Hepatocyte (in vitro differentiated cells): ENCODE data around the gene NT5M.

Source experiments
- CTCF ChIP-seq: fragments of 200-600 bp; sonication (generic); IDR thresholded peaks from 2 replicates; pipeline ENCODE4 v1.5.1; 2016; ENCODE audit warnings: antibody characterized with exemption, mild to moderate bottlenecking; ENCODE audit not compliant: poor library complexity
- EZH2 ChIP-seq: fragments of 200-600 bp; sonication (generic); IDR thresholded peaks from 2 replicates; pipeline ENCODE4 v1.6.1; 2016; ENCODE audit warnings: antibody characterized with exemption, mild to moderate bottlenecking, borderline replicate concordance
- EZH2phosphoT487 ChIP-seq: fragments of 200-600 bp; sonication (generic); IDR thresholded peaks from one replicate; pipeline ENCODE4 v1.6.1; 2018; ENCODE audit warnings: antibody characterized with exemption, mild to moderate bottlenecking, low read depth, moderate library complexity; ENCODE audit not compliant: unreplicated experiment, severe bottlenecking

- TF ChIP-seq CTCF = no peak
- no peak for TF ChIP-seq EZH2
- no peak for TF ChIP-seq EZH2phosphoT487
Observed at GRCh38 chr17:17345686-17346427, 42.7 kb downstream of the NT5M start.
